HG03558 (cell line): ENCODE measurements around the gene FGFR4.

Experiments
- ATAC-seq: cut with Tn5 transposase; IDR thresholded peaks from one replicate; pipeline ENCODE4 v1.9.1; 2021; ENCODE audit warnings: moderate number of reproducible peaks; ENCODE audit not compliant: unreplicated experiment; ENCODE audit errors: extremely low read depth

Gene FGFR4

DNA sequence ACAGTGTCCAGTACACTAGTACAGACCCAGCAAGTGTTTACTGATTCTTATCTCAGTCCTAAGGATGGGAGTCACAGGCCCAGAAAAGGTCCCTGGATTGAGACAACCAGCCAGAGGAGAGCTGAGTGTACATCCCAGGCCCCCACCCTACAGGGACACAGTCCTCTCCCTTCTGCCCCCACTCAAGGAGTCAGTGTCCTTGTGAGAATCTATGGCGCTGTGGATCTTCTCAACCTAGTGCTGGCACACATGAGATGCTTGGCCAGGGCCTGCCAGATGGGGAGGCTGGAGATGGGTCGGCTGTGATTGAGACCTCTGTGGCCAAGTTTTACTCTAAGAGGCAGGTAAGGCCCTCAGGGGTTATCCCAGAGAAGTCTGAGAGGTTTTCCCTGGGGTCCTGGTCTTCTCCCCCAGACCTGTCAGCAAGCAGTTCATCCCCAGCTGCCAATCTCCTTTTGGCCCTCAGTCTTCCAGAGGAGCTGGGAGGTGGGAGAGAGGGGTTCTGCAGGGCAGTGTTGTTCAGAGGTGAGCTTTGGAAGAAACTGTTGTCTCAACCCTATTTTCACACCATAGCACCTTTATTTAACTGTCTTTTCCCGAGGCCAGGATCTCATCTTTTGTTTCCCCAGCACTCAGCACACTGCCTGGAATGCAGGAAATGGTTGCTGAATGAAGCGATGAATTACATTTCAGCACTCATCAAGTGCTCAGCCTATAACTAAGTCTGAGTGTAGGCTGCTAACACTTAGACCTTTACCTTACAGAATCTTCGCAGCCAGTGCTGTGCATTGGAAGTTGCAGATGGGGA, 43.7 kb downstream of the FGFR4 start:
- ATAC-seq, result no peak

DNA sequence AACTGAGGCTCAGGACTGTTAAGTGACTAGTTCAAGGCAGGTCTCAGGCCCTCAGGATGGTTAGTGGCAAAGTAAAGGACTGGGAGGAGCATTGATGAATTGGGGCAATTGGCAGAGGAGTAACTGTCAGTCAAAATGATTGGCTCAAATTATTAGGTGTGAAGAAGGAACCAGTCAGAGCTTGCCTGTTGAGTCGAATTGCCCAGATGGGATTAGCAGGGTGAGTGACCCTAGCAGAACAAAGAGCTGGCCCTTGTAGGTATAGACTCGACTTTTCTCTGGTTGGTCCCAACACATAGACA, 44.3 kb downstream of the FGFR4 start:
- no peak for ATAC-seq

DNA sequence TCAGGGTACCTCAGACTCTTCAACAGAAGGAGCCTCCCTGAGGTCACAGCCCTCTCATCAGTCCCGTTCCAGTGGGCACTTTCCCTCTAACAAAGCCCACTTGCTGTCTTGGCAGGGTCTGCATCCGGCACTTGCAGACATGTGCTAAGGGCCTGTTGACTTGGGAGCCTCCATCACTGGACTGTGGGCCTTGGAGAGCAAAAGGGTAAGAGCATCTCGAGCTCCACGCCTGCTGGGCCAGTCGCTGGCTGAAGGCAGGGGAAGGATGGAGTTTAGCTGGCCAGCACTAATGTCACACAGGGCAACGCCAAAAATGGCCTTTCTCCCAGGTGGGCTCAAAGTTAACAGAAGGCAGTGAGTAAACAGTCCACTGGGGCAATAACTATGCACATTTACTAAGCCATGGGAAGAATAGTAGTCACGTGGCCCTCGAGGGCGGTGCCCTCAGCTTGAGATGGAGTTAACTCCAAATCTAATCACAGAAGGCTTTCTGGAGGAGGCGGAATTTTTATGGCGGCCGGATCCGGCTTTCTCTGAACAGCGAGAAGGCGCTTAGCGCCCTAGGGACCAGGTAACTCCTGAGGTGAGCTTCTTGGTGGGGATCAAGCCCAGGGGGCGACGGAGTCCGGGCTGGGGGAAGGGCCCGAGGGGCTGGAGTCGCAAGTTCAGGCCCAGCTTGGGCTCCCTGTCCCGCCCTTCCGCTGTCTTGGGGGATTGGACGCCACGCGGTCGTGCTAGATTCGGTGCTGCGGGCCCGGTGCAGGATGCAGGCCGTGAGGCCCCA, 44.8 kb downstream of the FGFR4 start:
- no peak for ATAC-seq

DNA sequence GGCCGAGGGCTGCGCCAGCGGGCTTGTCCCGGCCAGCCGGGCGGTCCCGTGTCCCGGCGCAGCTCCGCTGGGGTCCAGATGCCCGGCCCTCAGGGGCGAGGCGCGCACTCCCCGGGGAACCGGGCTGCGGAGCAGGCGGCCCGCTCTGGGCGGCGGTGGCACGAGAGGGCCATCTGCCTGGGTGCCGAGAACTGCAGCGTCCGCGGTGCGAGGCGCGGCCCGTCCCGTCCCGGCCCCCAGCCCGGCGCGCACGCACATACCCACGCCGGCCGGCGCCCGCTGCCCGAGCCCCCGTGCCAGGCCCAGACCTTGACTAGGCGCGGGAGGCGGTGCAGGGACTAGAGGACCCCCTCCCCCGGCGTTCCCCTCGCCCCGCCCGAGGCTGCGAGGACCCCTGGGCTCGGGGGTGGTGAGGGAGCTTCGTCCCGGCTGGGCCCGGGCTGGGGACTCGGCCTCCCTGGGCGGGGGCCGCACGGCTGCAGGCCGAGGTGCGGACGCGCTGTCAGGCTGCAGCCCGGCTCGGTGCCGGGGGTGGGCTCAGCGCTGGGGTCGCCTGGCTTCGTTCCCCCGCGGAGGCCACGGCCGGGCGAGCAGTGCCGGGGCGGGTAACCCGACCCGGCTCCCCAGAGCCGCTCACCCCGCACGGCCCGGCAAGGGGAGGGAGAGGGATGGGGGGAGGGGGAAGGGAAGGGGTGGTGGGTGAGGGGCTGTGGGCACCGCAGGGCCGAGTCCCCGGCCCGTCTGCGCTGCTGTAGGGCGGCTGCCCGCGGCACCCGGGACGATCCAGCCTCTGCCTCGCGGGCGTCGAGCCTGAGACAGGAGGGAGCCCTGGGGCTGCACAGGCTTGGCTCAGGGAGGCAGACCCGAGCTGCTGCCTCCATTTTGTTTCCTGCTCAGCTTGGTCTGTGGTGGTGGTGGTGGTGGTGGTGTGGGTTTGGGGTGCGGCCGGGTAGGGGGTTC, 45.7 kb downstream of the FGFR4 start:
- no peak for ATAC-seq

DNA sequence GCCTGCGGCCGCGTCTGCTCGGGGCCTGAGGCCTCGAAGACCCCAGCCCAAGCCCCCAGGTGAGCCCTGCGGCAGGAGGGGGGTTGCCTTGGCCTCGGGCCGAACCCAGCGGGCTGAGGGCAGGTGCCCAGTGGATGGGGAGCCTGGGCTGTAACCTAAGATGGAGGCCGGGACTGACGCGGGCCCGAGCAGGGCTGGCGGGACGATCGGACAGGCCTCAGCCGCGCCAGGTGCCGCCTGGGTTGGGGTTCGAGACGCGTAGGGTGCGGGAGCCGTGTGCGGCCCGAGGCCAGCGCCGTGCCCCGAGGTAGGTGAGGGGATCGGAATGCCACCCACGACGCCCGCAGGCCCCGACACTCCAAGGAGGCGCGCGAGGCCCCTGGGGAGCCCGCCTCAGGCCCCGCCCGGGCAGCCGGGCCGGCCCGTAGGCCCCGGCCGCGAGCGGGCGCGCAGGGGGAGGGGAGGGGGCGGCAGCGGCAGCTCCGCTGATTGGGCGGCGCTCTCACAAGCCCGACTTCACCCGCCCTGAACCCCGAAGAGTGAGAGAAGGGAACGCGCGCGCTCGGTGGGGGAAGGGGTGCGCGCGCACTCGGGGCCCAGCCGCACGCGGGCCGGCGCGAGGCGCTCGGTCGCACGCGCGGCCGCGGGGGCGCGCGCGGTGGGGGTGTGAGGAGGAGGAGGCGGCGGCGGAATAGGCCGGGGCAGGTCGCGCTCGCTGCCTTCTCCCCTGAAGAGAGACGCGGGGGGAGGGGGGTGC, 46.6 kb downstream of the FGFR4 start, which contains the start of gene NSD1:
NSD1 (plus strand) TSS at position 678 of the 757 bp plus-strand sequence. CDS start 1,331 bp downstream, outside the sequence.
- peak; percentile 32 for ATAC-seq

DNA sequence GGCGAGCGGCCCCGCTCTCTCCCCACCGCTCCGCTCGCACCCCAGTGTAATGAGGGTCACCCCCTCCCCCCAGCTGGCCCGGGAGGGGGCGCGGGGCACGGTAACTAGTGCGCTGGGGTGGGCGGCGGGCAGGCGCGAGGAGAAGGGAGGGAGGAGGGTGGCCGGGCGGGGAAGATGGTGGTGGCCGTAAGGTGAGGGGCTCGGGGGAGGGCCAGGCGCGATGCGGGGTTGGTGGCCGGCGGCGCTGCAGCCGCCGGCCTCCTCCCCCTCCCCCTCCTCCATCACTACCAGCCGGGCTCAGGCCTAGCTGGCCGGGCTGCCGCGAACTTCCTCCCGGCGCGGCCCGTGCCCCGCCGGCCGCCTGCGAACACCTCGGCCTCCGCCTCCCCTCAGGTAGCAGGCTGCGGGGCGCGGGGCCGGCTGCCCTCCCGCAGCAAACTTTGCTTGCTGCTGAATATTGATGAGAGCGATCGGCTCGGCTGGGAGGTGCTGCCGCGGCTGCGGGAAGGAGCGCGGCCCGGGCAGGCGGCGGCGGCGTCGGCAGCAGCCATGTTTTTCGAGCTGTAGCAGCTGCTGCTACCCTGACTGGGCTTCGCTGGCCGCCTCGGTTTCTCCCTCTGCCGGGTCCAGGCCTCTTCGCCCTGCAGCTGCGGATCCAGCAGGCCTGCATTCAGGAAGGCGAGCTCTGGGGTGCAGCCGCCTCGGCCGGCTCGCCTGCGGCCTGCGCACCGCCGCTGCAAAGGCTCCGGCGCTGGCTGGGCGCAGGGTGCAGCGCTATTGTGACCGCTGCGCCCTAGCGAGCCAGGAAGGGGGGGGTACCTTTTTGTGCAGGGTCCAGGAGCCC, 47.4 kb downstream of the FGFR4 start:
- ATAC-seq, result peak; percentile 12

DNA sequence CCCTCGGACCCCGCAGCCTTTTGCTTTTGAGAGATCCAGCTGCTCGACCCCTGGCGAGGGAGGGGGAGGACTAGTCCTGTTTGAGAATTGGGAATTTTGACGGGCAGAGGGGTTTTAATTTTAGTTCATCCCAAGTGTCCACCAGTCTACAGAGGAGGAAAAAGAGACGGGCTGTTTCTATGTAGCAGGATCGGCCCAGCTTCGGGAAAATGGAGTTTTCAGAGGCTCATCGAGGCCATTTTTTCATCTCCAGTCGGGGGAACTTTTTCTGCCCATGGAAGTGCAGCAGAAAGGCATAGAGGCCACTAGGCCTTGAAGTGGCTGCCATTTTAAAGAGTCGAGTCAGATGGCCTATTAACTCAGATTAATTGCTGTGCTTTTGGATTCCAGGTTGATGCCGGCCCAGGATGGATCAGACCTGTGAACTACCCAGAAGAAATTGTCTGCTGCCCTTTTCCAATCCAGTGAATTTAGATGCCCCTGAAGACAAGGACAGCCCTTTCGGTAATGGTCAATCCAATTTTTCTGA, 48.0 kb downstream of the FGFR4 start:
- no peak for ATAC-seq

DNA sequence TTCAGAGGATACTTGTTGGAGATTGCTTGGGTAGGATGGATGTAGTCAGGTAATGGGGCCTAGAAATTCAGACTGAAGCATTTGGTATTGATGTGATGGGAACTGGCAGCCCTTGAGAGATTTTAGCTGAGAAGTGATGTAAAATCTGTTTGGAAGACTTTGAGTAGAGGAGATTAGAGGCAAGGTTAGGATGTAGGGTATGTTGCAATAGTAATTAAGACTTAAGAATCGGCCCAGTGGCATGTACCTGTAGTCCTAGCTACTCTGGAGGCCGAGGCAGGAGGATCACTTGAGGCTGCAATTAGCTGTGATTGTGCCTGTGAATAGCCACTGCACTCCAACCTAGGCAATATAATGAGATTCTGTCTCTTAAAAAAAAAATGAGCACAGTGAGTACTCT, 53.6 kb downstream of the FGFR4 start:
- ATAC-seq, result no peak

DNA sequence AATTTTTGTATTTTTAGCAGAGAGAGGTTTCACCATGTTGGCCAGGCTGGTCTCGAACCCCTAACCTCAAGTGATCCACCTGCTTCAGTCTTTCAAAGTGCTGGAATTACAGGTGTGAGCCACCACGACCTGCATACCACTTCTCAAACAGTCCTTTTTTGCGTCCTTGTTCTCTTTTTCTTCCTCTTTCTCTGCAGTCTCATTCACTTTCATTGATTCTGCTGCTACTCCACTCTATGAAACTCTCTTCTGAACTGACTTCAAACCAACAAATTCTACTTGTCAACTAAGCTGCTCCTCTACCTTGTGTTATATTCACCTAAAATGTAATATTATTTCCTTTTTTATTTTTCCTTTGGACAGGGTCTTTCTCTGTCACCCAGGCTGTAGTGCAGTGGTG, 54.8 kb downstream of the FGFR4 start:
- no peak for ATAC-seq

DNA sequence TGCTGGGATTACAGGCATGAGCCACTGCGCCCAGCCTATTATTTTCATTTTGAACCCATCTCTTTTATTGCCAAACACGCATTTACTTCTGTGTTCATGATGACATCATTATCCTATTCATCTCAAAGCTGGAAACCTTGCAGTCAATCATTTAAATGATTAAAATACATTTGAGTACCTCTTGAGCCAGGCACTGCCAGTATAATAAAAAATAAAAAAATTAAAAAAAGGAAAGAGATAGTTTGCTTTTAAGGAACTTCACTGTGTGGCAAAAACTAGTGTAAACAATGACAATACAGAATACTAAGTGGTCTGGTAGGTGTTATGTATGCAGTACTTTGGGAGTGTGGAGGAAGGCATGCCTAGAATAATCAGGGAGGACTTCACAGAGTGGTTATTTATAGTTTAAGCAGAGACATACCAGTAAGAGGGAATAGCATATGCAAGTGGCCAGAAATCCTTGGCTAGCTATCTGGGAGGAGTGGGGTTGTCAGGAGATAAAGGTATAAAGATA, 55.4 kb downstream of the FGFR4 start:
- no peak for ATAC-seq

DNA sequence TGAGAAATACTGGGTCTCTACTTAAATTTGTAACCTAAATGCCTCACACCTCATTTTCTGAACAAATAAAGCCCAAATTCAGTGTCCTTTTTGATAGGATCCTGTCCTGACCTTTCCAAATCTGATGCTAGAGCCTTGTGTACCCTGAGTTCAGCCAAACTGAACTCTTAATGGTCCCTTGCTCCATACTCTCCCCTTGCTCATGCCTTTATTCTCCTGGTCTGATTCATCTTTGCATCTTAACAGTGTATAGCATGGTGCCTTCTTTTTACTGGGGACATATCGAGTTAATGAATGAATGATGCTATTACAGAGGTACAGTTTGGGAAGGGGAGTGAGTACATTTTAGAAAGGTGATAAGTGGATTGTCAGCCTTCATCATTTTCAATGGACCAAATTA, 56.1 kb downstream of the FGFR4 start:
- ATAC-seq, result no peak

DNA sequence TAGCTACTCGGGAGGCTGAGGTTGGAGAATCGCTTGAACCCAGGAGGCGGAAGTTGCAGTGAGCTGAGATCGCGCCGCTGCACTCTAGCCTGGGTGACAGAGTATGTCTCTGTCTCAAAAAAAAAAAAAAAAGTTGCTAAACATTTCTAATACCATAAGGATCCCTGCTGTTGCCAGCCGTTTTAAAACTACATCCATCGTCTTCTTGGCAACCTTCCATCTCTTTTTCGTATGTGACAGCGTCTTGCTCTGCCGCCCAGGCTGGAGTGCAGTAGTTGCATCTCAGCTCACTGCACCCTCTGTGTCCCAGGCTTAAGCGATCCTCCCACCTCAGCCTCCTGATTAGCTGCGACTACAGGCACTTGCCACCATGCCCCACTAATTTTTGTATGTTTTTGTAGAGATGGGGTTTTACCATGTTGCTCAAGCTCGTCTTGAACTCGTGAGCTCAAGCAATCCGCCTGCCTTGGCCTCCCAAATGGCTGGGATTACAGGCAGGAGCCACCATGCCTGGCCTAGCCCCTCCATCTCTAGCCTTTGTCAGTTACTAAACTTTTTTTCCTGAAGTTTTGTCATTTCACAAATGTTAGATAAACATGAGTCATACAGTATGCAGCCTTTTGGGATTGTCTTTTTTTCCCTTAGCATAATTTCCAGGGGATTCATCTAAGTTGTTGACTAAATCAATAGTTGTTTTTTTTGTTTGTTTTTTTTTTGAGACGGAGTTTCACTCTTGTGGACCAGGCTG, 60.4 kb downstream of the FGFR4 start:
- ATAC-seq, result no peak
